GM12872 (cell line): ENCODE measurements around the gene SOSTDC1.

ENCODE experiments used
- TF ChIP-seq, protein P1 (sequence below): IDR thresholded peaks from 3 replicates; pipeline ENCODE4 v1.5.1; 2011; ENCODE audit warnings: low read depth, mild to moderate bottlenecking, low read length, moderate library complexity; ENCODE audit not compliant: insufficient read depth

SOSTDC1 gene

DNA sequence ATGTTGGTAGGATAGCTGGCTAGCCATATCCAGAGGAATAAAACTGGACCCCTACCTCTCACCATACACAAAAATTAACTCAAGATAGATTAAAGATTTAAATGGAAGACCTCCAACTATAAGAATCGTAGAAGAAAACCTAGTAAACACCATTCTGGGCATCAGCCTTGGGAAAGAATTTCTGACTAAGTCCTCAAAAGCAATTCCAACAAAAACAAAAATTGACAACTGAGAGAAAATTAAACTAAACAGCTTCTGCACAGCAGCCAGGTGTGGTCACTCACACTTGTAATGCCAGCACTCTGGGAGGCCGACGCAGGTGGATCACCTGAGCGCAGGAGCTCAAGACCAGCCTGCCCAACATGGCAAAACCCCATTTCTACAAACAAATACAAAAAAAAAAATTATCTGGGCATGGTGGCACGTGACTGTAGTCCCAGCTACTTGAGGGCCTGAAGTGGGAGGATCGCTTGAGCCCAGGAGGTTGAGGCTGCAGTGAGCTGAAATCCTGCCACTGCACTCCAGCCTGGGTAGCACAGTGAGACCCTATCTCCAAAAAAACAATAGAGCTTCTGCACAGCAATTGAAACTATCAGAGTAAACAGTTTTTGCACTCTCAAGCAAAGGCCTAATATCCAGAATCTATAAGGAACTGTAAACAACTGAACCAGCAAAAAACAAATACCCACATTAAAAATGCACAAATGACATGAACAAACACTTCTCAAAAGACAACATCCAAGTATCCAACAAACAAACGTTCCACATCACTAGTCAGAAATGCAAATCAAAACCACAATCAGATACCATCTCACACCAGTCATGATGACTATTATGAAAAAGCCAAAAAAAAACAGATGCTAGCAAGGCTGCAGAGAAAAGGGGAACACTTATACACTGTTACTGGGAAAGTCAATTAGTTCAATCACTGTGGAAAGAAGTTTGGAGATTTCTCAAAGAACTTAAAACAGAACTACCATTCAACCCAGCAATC is 49.0 kb downstream of the SOSTDC1 start:
- TF ChIP-seq, protein P1, sequence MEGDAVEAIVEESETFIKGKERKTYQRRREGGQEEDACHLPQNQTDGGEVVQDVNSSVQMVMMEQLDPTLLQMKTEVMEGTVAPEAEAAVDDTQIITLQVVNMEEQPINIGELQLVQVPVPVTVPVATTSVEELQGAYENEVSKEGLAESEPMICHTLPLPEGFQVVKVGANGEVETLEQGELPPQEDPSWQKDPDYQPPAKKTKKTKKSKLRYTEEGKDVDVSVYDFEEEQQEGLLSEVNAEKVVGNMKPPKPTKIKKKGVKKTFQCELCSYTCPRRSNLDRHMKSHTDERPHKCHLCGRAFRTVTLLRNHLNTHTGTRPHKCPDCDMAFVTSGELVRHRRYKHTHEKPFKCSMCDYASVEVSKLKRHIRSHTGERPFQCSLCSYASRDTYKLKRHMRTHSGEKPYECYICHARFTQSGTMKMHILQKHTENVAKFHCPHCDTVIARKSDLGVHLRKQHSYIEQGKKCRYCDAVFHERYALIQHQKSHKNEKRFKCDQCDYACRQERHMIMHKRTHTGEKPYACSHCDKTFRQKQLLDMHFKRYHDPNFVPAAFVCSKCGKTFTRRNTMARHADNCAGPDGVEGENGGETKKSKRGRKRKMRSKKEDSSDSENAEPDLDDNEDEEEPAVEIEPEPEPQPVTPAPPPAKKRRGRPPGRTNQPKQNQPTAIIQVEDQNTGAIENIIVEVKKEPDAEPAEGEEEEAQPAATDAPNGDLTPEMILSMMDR = no peak

DNA sequence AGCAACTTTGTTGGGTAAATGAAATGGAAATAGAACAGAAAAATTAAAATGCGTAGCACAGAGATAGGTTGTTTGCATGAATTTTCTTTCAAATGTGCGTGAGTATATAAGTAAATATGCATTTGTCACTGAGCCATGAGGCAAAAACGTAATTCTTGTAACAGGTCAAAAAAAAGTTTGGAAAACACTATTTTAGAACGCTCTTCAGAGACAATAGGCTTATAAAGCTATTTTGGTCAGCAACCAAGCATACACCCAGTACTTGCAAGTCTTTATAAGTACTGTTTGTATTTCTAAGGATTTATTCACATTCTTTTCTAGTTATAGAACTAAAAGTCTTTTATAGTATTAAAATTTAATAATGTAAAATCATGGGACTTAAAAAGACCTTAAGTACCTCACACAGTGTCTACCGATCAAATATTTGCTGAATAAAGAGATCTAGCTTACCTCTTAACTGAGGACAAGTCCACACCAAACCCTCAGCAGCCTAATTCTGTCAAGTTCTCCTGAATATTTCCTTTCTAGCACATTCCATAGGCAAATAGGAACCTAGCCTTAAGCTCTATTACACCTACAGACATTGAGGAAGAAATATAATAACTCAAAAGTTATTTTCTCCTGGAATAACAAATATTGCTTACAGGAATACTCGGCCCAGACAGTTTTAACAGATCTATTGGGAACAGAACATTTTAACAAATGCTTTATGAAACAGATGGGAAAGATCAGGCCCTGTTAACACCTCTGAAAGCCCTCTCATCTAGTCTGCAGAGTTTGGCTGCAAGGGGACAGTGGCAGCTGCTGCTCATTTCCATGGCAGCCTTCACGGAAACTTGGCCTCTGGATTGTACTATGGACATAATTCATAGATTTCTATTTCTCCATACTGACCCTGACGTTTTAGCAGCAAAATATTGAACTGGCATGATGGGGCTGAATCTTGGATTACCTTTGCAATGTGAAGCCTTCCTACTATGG is 53.0 kb downstream of the SOSTDC1 start:
- TF ChIP-seq, protein P1 = no peak
